Cardiac muscle cell (in vitro differentiated cells and primary cell): ENCODE data around the gene COX4I2. TPM values are rescaled to one million over a fixed set of nuclear protein-coding genes. Genes with fewer than 3 reads are reported as not detected.

Experiments
- DNase-seq, 2 donors: peaks; one replicate each; pipeline versions ENCODE4 v3.0.0 to v3.0.0-alpha.2; 2010 to 2017; ENCODE audit warnings: low read depth in 1 of 2, low spot score in 1 of 2
- H3K27ac ChIP-seq: fragments of 200-600 bp; sonication (generic); 2 replicates; pipeline ENCODE4 v1.5.1; 2016
- H3K27me3 ChIP-seq: fragments of 200-600 bp; sonication (generic); 2 replicates; pipeline ENCODE4 v1.6.0; 2016; ENCODE audit warnings: control low read depth
- H3K36me3 ChIP-seq: fragments of 200-600 bp; sonication (generic); 2 replicates; pipeline ENCODE4 v1.5.1; 2016; ENCODE audit warnings: control low read depth
- H3K4me1 ChIP-seq: fragments of 200-600 bp; sonication (generic); 2 replicates; pipeline ENCODE4 v1.8.1; 2017; ENCODE audit warnings: low read depth, mild to moderate bottlenecking, mixed run types
- H3K4me3 ChIP-seq: fragments of 200-600 bp; sonication (generic); 2 replicates; pipeline ENCODE4 v1.5.1; 2016; ENCODE audit warnings: mild to moderate bottlenecking
- H3K9me3 ChIP-seq: fragments of 200-600 bp; sonication (generic); 2 replicates; pipeline ENCODE4 v1.5.1; 2017; ENCODE audit warnings: low read depth, mild to moderate bottlenecking, control low read depth
- polyA plus RNA-seq: library from polyadenylated mRNA; unstranded; fragments of >200 nt; fragmentation: Nextera tagmentation; extraction: Ambion mirVana; gene quantifications from 2 replicates; pipeline ENCODE4 v1.2.1, GENCODE V29; 2016
- total RNA-seq: library from RNA; depleted of rRNA; stranded (reverse); fragments of >200 nt; gene quantifications from 2 replicates; pipeline ENCODE4 v1.2.3, GENCODE V29; 2016
- TF ChIP-seq, protein P1 (sequence below): IDR thresholded peaks from 2 replicates; pipeline ENCODE4 v1.5.1; 2012; ENCODE audit warnings: low read depth, mild to moderate bottlenecking, low read length

Gene COX4I2
- total and polyA plus RNA-seq, 2 experiments from 2014 or later, result 0.81 TPM; not detected in 1

DNA sequence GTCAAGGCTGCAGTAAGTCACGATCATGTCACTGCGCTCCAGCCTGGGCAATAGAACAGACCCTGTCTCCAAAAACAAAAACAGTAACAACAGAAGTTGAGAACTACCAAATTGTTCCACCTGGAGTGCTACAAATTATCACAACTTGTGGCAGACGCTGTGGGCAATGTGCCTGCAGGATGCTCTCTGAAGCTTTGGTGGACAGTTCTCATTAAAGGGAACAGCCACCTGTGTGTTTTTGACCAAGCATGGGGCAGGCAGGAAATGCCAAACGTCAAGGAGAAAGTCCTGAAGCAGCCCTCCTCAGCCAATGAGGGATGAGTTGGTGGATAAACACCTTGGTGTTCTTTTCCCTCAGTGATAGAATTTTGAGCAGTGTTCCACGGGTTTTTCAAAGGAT is 15.8 kb downstream of the COX4I2 start:
- Histone ChIP-seq H3K4me3 (no peak overlapping the region), H3K36me3 (no peaks in the 10 kb centered on the region), H3K9me3 (no peaks in the 10 kb centered on the region), H3K27ac (no peak overlapping the region), H3K27me3 (no peaks in the 10 kb centered on the region), H3K4me1 (no peaks in the 10 kb centered on the region)
- TF ChIP-seq, protein P1, sequence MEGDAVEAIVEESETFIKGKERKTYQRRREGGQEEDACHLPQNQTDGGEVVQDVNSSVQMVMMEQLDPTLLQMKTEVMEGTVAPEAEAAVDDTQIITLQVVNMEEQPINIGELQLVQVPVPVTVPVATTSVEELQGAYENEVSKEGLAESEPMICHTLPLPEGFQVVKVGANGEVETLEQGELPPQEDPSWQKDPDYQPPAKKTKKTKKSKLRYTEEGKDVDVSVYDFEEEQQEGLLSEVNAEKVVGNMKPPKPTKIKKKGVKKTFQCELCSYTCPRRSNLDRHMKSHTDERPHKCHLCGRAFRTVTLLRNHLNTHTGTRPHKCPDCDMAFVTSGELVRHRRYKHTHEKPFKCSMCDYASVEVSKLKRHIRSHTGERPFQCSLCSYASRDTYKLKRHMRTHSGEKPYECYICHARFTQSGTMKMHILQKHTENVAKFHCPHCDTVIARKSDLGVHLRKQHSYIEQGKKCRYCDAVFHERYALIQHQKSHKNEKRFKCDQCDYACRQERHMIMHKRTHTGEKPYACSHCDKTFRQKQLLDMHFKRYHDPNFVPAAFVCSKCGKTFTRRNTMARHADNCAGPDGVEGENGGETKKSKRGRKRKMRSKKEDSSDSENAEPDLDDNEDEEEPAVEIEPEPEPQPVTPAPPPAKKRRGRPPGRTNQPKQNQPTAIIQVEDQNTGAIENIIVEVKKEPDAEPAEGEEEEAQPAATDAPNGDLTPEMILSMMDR, result no peak
- no peak for DNase-seq

DNA sequence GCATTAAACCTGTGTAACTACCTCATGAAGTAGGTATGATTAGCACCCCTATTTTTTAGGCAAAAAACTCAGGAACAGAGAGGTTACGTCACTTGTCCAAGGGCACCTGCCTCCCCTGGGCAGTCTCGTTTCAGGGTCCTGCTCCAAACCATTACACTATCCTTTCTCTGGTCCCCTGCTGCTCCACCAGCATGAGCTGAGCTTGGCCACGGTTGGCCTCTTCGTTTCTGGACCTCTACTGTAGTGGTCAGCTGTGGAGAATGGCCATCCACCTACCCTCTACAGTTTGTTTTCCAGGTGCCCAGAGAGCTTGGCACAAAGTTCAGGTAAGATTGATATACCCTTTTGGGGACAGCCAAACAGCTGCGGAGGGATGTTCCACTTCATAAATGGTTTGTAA is 16.8 kb downstream of the COX4I2 start:
- no peak for DNase-seq
- TF ChIP-seq, protein P1, result no peak
- Histone ChIP-seq H3K27ac (no peak overlapping the region), H3K4me3 (no peak overlapping the region), H3K27me3 (no peaks in the 10 kb centered on the region), H3K36me3 (no peaks in the 10 kb centered on the region), H3K9me3 (no peaks in the 10 kb centered on the region), H3K4me1 (no peaks in the 10 kb centered on the region)

DNA sequence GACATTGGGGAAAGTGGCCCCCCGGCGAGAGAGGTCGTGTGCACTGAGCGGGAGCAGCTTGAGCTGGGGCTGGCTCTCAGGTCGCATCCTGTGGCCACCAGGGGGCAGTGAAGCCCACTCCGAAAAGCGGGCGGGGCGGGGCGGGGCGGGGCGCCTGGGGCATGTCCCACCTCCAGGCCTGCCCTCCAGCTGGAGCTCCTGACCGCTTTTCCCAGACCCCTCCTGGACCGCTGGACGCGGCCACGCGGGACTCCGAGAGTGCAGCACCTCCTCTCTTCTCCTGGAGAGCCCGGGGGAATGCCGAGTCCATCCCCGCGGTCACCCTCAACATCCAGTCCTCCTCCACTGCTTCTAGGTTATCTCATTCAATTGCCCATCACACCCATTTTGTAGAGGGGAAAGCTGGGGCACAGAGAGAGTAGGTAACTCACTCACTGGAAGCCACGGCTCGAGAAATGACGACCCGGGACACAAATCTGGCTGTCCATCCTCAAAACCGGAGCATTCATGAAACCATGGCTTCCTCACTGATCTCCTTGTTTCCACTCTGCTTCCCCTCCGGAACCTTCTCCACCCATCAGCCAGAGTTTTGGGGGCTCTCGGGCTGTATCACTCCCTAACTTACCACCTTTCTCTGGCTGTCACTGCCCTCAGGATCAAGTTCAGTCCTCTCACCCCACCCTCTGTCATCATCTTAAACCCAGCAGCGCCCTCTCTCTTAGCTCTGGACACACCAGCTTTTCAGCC is 24.1 kb downstream of the COX4I2 start:
- Histone ChIP-seq H3K9me3 (no peaks in the 10 kb centered on the region), H3K27ac (no peak overlapping the region), H3K4me1 (peaks cover 6% of the 10 kb centered on the region), H3K36me3 (no peaks in the 10 kb centered on the region), H3K27me3 (no peaks in the 10 kb centered on the region), H3K4me3 (peak overlapping the region; percentile 21)
- TF ChIP-seq, protein P1, result peak; percentile 66
- peak; percentile 85 to 86 for DNase-seq

DNA sequence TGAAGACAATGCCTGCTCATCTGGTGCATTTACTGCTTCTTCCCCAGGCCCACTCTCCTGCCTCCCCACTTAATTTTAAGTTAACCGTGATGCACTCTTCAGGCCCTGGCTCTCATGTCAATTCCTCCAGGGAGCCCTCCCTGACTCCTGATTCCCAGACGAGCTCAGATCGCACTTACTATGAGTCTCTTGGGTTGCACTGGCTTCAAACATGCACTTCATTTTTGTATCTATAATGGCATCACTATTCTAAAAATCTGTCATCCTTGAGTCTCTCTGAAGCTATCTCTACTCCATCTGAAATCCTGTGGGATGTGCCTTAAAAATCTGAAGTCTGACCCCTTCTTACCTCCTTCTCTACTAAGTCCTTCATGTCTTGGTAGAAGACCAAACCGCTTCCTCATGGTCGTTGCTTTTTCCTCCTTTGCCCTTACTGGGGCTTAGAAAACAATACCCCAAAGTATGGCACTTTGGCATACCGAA is 24.7 kb downstream of the COX4I2 start:
- DNase-seq, result no peak
- no peak overlapping the region for H3K4me3 ChIP-seq
- H3K27me3 ChIP-seq, result no peaks in the 10 kb centered on the region
- peaks cover 6% of the 10 kb centered on the region for H3K4me1 ChIP-seq
- TF ChIP-seq, protein P1, result no peak
- H3K9me3 ChIP-seq, result no peaks in the 10 kb centered on the region
- no peak overlapping the region for H3K27ac ChIP-seq
- no peaks in the 10 kb centered on the region for H3K36me3 ChIP-seq

DNA sequence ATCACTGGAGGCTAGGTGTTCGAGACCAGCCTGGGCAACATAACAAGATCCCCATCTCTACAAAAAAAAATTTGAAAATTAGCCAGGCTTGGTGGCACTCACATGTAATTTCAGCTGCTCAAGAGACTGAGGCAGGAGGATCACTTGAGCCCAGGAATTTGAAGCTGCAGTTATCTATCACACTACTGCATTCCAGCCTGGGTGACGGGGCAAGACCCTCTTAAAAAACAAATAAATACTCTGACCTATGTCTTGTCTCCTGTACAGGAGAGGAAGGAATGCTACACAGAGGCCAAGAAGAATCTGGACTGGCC is 25.8 kb downstream of the COX4I2 start:
- Histone ChIP-seq H3K9me3 (no peaks in the 10 kb centered on the region), H3K27me3 (no peaks in the 10 kb centered on the region), H3K4me1 (peaks cover 6% of the 10 kb centered on the region), H3K36me3 (no peaks in the 10 kb centered on the region), H3K4me3 (no peak overlapping the region), H3K27ac (peak overlapping the region; percentile 66)
- DNase-seq, result no peak
- TF ChIP-seq, protein P1, result no peak
